Adrenal gland (tissue), 12 donors: ENCODE results near the gene ZNF598. TPM values are rescaled to one million over a fixed set of nuclear protein-coding genes. Genes with fewer than 3 reads are reported as not detected.

Experiments used
- DNase-seq, 7 donors: peaks; one replicate each; pipeline ENCODE4 v3.0.0-alpha.2; 2019 to 2020
- H3K27ac ChIP-seq, 5 donors: fragments of 200-600 bp; sonication (generic) in 4 of 5; 1 replicate in 3 of 5; 2 replicates in 2 of 5; pipeline versions ENCODE4 v1.5.1 to v1.8.0; 2016 to 2020; ENCODE audit warnings: mild to moderate bottlenecking in 1 of 5
- H3K27me3 ChIP-seq: fragments of 200-600 bp; 2 replicates; pipeline ENCODE4 v1.8.0; 2021
- H3K36me3 ChIP-seq, 2 donors: fragments of 200-600 bp; replicated peaks in 1 of 2; 1 replicate in 1 of 2; 2 replicates in 1 of 2; pipeline versions ENCODE4 v1.5.1 to v1.8.0; 2018 to 2022
- H3K4me1 ChIP-seq, 2 donors: fragments of 200-600 bp; replicated peaks in 1 of 2; 1 replicate in 1 of 2; 2 replicates in 1 of 2; pipeline versions ENCODE4 v1.5.1 to v1.8.0; 2018 to 2021
- H3K4me3 ChIP-seq, 4 donors: fragments of 200-600 bp; sonication (generic) in 3 of 4; one replicate each; pipeline ENCODE4 v1.5.1; 2016 to 2018
- H3K9me3 ChIP-seq, 3 donors: fragments of 200-600 bp; sonication (generic) in 1 of 3; replicated peaks in 1 of 3; 1 replicate in 2 of 3; 2 replicates in 1 of 3; pipeline versions ENCODE4 v1.5.1 to v1.8.0; 2016 to 2021
- CTCF ChIP-seq, 6 experiments: fragments of 450-650 bp in 4 of 6; fragments of 200-600 bp in 2 of 6; sonication (generic) in 1 of 6; IDR thresholded peaks; 1 replicate in 5 of 6; 2 replicates in 1 of 6; pipeline versions ENCODE4 v1.5.1 to v1.8.0; 2016 to 2021; ENCODE audit warnings: antibody characterized with exemption in 6 of 6, mild to moderate bottlenecking in 2 of 6, moderate library complexity in 1 of 6
- POLR2A ChIP-seq, 2 donors: fragments of 450-650 bp; IDR thresholded peaks; one replicate each; pipeline ENCODE4 v1.6.1; 2017; ENCODE audit warnings: antibody characterized with exemption in 2 of 2, mild to moderate bottlenecking in 2 of 2, moderate library complexity in 1 of 2
- WGBS, 4 donors: extraction: QIAGEN DNeasy Blood & Tissue Kit in 2 of 4; methylation state at CpG; one replicate each; pipeline versions ENCODE4 v1.1.5 to v1.1.7; 2013 to 2017; 5-methylcytosine and 5-hydroxymethylcytosine counted together
- intact Hi-C, 2 donors: fragments of 100-400 bp; cut with DNase I; formaldehyde crosslinking; loops; one replicate each; pipeline versions ENCODE4 v1.14.1 to v1.15.0; 2022 to 2023
- polyA plus RNA-seq, 3 donors: library from polyadenylated mRNA; stranded (reverse); fragments of 200-250 nt in 2 of 3; fragments of 350-450 nt in 1 of 3; fragmentation: Illumina TruSeq in 1 of 3; extraction: RNeasy Lipid Tissue Mini Kit (QIAGEN cat#74804) in 1 of 3; gene quantifications; one replicate each; pipeline ENCODE4 v1.2.3, GENCODE V29; 2013 to 2014
- total RNA-seq, 9 donors: library from RNA; depleted of rRNA in 4 of 9; stranded (reverse); fragments of >200 nt in 4 of 9; fragments of 120-200 nt in 1 of 9; fragmentation: NEBNext Ultra II Directional in 1 of 9; extraction: Animal tissue kit (Norgen Biotek cat#: 25700) in 1 of 9; gene quantifications; one replicate each; pipeline versions ENCODE4 v1.1.0 to v1.2.4, GENCODE V29; 2013 to 2023
- donor health status: healthy with polysubstance abuse.
- donor health status: Bipolar disorder and iron deficiency.
- donor health status: DM: yes; HTN: yes; CAD: no.
- donor health status: DM: no; HTN: no; CAD: no.
- donor health status: DM: no; HTN: no; CAD: no.
- donor health status: DM: yes; HTN: yes; CAD: no.

ZNF598 gene
- total and polyA plus RNA-seq, 12 donors: 4.7 to 51.5 (median 29.0) TPM

- Histone ChIP-seq H3K27ac (no peak overlapping the region), H3K27me3 (peaks cover 26% of the 10 kb centered on the region), H3K4me3 (no peak overlapping the region), H3K36me3 (peaks cover 0 to 36% of the 10 kb centered on the region in 2 donors), H3K4me1 (peaks cover 0 to 18% of the 10 kb centered on the region in 2 donors), H3K9me3 (no peaks in the 10 kb centered on the region)
- TF ChIP-seq CTCF (IDR thresholded peaks at IDR 0.05) (no peak), POLR2A (IDR thresholded peaks at IDR 0.05) (no peak)
- DNase-seq: no peak
- 54 to 72% (median 65%) methylated on average over 4 to 5 of the region's 5 CpGs for WGBS, 4 donors
- intact Hi-C loops: no loop called here
Measured at GRCh38 chr16:1982013-1982433, 27.6 kb downstream of the ZNF598 start.

DNA sequence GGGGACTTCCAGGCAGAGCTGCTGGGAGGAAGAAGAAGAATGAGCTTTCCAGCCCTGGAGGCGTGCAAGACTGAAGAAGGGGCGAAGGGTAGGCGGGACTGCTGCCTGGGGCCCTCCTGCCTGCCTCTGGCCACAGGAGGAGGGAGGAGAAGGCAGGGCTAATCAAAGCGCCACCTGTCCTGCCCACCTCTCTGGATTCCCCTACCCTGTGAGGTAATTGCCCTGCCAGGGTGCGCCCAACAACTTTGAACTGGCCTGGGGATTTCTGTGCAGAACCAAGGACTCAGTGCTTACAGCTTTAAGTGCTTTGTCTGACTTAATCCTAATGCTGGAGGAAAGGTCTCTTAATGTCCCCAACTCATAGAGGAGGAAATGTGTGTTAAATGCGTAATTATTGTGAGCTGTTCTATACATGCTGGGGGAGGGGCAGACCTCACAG lies 28.2 kb downstream of the ZNF598 start, which contains the start of gene NOXO1:
TSS of gene NOXO1 (minus strand) at position 72 of the 439 bp plus-strand sequence. CDS start 290 bp downstream, outside the sequence.
- Histone ChIP-seq H3K27me3 (peaks cover 26% of the 10 kb centered on the region), H3K36me3 (peaks cover 0 to 36% of the 10 kb centered on the region in 2 donors), H3K4me1 (peaks cover 0 to 18% of the 10 kb centered on the region in 2 donors), H3K9me3 (no peaks in the 10 kb centered on the region), H3K4me3 (no peak within 1 kb of the TSS), H3K27ac (no peak within 1 kb of the TSS)
- DNase-seq: no peak
- intact Hi-C loops: no loop called here
- WGBS, 4 donors: 29 to 48% (median 38%) methylated on average over 3 to 6 of the region's 6 CpGs
- TF ChIP-seq POLR2A (IDR thresholded peaks at IDR 0.05) (no peak), CTCF (IDR thresholded peaks at IDR 0.05) (no peak)

GRCh38 chr16:1980770-1981087 lies 28.9 kb downstream of the ZNF598 start:
- 14 to 35% (median 21%) methylated on average over 9 to 16 of the region's 16 CpGs; no CpG with 5 or more reads in 1 of the 4 donors for WGBS, 4 donors
- H3K27ac ChIP-seq: no peak overlapping the region
- H3K4me1 ChIP-seq: peaks cover 0 to 18% of the 10 kb centered on the region in 2 donors
- peaks cover 0 to 36% of the 10 kb centered on the region in 2 donors for H3K36me3 ChIP-seq
- intact Hi-C loops: no loop called here
- DNase-seq: no peak
- H3K9me3 ChIP-seq: no peaks in the 10 kb centered on the region
- H3K4me3 ChIP-seq: no peak overlapping the region
- peaks cover 26% of the 10 kb centered on the region for H3K27me3 ChIP-seq
- TF ChIP-seq POLR2A (IDR thresholded peaks at IDR 0.05): no peak
- TF ChIP-seq CTCF (IDR thresholded peaks at IDR 0.05): no peak

- peaks cover 26% of the 10 kb centered on the region for H3K27me3 ChIP-seq
- TF ChIP-seq POLR2A (IDR thresholded peaks at IDR 0.05) (no peak), CTCF (IDR thresholded peaks at IDR 0.05) (no peak)
- H3K36me3 ChIP-seq: peaks cover 0 to 36% of the 10 kb centered on the region in 2 donors
- H3K27ac ChIP-seq: no peak overlapping the region
- WGBS, 4 donors: 5 to 19% (median 9%) methylated on average over 14 to 53 of the region's 53 CpGs
- DNase-seq: no peak
- H3K4me3 ChIP-seq: no peak overlapping the region
- no peaks in the 10 kb centered on the region for H3K9me3 ChIP-seq
- H3K4me1 ChIP-seq: peaks cover 0 to 16% of the 10 kb centered on the region in 2 donors
- intact Hi-C loops: no loop called here
Measured at GRCh38 chr16:1980030-1980769, 29.4 kb downstream of the ZNF598 start.
